NCI-H1436 treated with DMSO at 0.1 percent for 48 hours (cell line): Measurements from ENCODE around the gene ENTREP1.
A peak's percentile ranks its signal among the peaks of the same experiment; 100 is the strongest.
"Not testable (repeated sequence)": the region's sequence is repeated elsewhere in the genome, so short reads cannot be mapped to it uniquely, and the experiment has no call there.

Experiments used
- DNase-seq: peaks from one replicate; lab custom pipeline; 2025; lab: John Stamatoyannopoulos, UW

Gene ENTREP1, protein sequence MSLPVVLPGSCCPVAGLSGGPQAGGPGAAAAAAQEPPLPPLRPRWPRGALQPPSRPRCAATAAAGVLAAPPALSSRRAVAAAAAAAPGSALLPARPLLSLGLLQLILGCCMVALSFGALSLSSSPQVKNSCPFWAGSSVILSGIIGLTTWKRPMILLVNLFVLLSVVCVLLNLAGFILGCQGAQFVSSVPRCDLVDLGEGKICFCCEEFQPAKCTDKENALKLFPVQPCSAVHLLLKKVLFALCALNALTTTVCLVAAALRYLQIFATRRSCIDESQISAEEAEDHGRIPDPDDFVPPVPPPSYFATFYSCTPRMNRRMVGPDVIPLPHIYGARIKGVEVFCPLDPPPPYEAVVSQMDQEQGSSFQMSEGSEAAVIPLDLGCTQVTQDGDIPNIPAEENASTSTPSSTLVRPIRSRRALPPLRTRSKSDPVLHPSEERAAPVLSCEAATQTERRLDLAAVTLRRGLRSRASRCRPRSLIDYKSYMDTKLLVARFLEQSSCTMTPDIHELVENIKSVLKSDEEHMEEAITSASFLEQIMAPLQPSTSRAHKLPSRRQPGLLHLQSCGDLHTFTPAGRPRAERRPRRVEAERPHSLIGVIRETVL

DNA sequence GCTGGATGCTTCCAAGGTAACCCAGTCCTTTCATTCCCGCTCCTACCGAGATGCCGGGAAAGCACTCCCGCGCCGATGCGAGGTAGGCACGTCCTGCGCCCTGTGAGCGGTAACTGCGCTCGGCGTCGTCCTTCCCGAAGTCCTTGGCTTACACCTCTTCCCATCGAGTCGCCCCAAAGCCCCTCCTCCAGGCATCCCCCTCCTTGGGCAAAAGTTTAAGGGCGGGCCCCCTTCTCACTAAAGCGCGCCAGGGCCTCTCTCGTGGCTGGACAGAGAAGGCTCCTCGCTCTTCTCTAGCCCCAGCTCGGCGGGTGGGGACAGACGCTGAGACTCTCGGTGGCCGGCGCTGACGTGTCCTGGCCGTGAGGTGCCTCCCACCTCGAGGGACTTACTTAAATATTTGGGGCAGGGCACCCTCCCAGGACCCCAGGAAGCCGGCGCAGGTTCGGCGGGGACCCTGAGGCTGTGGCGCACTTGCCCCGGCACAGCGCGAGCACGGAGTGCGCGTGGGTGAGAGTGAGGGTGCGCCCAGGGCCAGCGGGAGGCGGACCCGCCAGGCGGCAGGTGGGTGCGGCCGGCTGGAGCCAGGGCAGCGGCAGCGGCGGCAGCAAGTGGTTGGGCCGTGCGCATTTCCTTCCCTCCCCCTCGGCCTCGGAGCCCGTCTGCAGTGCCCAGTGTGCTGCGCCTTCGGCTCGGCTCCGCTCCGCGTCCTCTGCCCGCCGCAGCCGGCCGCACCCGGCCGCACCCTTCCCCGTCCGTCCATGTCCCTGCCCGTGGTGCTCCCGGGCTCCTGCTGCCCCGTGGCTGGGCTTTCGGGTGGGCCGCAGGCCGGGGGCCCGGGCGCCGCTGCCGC is at the start of gene ENTREP1:
ENTREP1 (plus strand) TSS at position 667 of the 853 bp plus-strand sequence; CDS start at position 762, 95 bp downstream.
- DNase-seq = peak; percentile 31

DNA sequence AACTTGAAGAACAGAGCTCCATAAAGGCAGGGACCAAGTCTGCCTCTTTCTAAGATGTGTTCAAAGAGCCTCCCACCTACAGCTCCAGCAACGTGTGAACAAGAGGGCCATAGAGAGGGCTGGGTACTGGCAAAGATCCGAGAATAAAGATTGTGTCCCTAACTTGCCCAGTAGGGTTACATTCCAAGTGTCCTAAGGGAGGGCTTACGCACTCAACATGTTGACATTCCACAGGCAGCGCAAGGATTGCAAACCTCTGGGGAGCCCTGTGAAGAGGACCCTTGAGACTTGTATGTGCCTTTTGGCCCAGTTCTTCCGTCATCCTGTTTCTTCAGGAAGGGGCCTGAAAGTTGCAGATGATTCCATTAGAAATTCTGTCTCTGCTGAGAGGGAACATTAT is 48.2 kb upstream of the ENTREP1 start:
- no peak for DNase-seq

DNA sequence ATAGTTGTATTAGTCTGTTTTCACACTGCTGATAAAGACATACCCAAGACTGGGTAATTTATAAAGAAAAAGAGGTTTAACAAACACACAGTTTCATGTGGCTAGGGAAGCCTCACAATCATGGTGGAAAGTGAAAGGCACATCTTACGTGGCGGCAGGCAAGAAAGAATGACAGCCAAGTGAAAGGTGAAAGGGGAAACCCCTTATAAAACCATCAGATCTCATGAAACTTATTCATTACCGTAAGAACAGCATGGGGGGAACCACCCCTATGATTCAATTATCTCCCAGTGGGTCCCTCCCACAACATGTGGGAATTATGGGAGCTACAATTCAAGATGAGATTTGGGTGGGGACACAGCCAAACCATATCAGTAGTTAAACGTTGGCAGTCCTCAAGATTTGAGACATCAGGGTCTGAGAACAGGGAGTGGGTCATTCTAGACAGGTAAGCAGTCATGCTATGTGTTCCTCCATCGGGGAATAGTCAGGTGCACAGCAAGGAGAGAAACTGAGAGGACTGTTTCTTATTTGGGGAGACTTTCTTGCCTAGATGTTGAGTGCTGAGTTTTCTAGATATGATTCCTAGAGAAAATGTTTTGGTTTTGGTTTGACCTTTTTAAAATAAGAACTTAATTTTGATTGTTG is 45.8 kb upstream of the ENTREP1 start:
- DNase-seq = no peak

DNA sequence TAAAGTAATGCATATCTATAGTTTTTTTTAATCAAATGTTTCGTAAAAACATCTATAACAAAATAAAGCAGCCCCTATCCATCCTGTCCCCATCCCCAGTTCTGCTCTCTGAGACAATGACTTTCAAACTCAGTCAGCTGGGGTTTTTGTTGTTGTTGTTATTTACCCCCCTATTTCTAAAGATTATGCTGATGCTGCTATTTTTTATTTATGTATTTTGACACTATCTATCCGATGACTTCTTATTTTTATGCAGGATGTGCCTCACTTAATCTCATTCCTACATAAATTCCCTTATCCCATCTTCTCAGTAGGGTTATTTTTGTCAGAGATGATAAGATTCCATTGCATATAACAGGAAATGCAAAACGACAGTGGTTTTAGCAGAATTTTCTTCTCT is 45.3 kb upstream of the ENTREP1 start:
- DNase-seq = no peak

DNA sequence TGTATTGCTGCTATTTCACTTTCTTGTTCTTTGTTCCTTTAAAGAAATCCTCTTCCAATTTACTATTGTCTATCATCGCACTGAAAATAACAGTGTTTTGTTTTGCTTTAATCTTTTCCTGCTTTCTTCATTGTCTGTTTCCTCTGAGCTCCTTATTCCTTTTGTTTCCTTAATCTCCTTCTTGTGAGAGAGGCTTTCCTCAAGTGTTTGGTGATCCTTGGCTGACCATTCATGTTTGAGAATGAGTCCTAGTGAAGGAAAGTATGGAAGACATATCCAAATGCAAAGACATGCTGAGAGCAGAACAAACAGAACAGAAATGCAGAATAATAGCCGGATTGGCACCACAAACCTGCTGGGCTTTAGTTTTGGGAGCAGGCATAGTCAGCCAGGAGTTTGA is 42.0 kb upstream of the ENTREP1 start:
- no peak for DNase-seq

DNA sequence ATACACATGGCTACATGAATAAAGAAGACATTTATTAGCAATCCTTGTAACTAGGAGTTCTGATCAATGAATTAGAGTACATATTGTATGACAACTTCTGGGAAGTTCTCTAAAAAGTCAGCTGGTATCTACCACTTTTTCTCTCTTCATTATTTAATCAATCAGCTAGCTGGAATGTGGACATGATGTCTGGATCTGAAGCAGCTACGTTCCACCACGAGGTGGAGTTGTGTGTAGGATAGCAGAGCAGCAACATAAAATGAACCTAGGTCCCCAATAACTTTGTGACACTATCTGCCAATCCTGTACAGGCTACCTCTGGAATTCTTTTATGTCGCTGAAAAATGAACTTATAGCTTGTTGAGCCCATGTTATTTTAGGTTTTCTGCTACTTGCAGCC is 32.9 kb upstream of the ENTREP1 start:
- no peak for DNase-seq

DNA sequence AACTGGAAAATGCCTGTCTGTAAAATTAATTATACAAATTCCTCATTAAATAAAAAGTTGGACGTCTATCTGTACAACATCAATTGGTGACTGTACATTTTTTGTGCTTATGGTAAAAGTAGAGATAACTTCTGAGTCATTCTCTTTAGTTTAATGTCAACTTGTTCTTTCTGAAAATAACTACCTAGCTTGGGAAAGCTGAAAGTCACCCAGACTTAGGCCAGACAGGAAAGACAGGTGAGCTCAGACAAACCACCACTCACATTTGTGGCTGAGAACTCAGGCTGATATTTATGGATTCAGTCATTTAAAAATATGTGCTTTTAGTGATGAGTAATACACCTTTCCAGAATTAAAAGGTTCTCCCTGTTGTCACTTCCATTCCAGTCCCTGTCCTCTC is 31.9 kb upstream of the ENTREP1 start:
- DNase-seq = no peak

DNA sequence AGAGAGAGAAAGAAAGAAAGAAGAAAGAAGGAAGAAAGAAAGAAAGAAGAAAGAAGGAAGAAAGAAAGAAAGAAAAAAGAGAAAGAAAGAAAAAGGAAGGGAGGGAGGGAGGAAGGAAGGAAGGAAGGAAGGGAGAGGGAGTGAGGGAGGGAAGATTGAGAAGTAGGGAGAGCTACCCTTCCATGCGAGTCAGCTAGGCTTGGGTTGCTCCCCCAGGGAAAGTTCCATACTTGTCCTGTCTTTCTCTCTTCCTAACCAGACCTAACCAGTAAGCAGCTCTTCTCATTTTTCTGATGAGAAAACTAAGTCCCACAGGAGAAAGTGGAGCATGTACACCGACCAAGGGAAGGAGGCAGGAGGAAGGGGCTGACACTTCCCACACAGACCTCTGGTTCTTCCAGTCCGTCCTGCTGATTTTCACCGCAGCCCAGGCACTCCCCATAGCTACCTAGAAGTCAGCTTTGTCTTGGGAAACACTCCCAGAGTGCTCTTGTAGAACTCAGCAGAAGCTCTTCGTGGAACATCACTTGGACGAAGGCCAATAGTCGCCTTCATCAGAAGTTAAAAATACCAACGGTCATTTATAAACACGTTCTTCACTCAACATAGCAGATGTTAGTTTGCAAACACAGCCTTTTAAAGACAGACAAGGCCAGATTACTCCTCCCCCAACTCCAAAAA is 29.0 kb upstream of the ENTREP1 start:
- no peak for DNase-seq

DNA sequence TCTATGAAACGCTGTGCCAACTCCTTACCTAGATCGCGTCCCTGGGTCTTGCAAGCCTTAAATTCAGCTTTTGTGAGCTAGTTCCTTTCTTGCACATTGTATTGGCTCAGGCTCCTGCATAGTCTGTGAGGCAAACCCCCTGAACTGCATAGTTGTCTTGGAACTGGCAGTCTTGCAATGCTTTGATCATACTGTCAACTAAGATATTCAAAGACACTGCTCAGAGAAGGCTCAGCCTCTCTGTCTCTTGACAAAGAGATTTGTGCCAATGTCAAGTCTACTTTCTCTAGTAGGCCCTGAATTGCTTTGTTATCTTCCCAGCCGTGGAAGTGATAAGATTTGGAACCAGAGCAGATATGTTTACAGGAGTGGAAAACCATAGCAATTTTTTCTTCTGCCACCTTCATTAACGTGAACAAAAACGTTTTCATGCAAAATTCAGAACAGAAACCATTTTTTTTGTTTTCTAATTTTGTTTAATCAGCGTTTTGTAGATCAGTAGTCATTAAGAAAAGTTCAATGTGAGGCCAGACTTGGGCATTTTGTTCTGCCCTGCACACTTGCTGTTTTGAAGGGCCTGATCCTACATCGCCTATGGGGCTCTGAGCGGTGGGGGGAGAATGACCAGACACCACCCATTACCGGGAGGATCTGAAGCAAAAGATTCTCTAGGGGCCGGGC is 27.6 kb upstream of the ENTREP1 start:
- DNase-seq = no peak

DNA sequence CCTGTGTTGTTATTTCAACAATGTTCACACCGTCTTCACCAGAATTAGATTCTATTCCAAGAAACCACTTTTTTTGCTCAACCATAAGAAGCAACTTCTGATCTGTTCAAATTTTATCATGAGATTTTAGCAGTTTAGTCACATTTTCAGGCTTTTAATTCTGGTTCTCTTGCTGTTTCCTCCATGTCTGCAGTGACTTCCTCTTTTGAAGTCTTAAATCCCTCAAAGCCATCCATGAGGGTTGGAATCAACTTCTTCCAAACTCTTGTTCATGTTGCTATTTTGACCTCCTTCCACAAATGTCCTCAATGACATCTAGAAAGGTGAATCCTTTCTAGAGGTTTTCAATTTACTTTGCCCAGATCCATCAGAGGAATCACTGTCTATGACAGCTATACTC is 25.7 kb upstream of the ENTREP1 start:
- DNase-seq = no peak

DNA sequence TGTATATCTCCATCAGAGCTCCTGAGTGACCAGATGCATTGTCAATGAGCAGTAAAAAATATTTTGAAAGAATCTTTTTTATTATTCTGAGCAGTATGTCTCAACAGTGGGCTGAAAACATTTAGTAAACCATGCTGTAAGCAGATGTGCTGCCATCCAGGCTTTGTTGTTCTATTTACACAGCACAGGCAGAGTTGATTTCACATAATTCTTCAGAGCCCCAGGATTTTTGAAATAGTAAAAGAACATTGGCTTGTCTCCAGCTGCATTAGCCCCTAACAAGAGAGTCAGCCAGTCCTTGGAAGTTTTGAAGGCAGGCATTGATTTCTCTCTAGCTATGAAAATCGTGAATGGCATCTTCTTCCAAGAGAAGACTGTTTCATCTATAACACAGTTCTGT is 25.2 kb upstream of the ENTREP1 start:
- DNase-seq = no peak

DNA sequence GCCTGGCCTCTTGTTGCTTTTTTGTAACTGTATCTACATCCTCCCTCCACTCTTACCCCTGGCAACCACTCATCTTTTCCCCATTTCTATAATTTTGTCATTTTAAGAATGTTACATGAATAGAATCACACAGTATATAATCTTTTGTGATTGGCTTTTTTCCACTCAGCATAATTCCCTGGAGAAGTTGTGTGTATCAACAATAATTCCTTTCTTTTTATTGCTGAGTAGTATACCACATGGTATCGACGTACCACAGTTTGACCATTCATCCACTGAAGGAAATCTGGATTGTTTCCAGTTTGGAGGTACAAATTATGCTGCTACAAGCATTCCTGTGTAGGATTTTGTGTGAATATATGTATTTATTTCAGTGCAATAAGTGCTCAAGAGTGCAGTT is 21.7 kb upstream of the ENTREP1 start:
- DNase-seq = no peak

DNA sequence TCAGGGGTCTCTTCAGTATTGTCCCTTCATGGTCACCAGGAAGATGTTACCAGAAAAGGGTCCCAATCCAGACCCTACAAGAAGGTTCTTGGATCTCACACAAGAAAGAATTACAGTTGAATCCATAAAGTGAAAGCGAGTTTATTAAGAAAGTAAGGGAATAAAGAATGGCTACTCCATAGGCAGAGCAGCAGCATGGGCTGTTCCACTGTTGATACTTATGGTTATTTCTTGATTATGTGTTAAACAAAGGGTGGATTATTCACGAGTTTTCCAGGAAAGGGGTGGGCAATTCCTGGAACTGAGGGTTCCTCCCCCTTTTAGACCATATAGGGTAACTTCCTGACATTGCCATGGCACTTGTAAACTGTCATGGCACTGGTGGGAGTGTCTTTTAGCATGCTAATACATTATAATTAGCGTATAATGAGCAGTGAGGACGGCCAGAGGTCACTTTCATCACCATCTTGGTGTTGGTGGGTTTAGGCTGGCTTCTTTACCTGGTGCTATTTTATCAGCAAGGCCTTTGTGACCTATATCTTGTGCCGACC is 18.0 kb upstream of the ENTREP1 start:
- not testable (repeated sequence) for DNase-seq

DNA sequence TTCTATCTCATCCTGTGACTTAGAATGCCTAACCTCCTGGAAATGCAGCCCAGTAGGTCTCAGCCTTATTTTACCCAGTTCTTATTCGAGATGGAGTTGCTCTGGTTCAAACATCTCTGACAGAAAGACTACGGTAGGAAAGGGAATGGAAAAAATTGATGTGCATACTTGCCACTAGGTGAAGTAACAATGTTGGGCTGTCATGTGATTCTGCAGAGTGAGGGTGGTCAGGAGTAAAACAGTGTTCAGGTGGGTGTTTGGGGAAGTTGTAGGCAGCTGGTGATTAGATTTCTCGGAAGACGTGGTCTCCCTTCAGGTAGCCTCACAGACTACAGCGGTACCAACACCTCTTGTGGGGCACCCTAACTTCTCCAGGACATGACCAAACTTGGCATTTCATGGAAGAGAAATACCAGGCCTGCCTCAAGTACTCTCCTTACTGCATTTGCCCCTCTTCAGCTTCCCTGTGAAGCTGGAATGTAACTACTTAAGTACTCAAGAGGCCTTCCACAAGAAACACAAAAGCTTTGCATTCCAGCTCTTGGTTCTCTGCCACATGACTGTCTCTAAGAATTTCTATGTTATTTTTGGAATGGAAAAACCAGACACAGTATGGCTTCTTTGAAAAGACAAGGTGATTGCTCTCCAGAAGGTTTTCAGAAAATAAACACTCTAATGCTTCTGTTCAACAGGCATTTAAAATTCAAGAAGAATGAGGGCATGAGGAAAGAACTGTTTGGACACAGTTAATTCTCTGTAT is 17.4 kb upstream of the ENTREP1 start:
- no peak for DNase-seq

DNA sequence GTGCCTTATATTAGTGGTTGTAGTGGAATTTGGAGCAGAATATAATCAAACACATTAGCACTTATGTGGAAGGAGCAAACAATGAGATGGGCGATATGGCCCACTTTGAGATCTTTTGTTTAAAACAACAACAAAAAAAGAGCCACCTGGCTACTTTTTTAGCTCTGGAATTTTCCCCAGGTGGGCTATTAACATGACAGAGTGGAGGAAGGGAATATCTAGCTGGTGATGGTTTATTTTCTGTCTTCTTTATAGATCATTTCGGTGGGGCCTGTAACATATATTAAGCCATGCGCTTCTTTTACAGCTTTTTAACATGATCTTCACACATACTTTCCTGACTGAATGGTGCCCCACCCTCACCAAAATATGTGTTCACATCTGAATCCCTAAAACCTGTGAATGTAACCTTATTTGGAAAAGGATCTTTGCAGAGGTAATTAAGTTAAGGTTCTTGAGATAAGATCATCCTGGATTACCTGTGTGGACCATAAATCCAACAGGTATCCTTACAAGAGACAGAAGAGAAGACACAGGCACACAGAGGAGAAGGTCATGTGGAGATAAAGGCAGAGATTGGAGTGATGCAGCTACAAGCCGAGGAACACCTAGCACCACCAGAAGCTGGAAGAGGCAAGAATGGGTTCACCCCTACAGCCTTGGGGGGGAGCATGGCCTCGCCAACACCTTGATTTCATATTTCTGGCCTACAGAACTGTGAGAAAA is 16.6 kb upstream of the ENTREP1 start:
- no peak for DNase-seq

DNA sequence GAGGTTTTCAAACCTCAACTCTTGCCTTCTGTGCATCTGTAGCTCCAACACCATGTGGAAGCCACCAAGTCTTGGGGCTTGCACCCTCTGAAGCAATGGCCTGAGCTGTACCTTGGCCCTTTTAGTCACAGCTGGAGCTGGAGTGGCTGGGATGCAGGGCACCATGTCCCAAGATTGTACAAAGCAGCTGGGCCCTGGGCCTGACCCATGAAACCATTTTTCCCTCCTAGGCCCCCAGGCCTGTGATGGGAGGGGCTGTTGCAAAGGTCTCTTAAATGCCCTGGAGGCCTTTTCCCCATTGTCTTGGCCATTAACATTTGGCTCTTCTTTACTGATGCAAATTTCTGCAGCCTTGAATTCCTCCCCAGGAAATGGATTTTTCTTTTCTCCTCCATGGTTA is 11.8 kb upstream of the ENTREP1 start:
- DNase-seq = no peak

DNA sequence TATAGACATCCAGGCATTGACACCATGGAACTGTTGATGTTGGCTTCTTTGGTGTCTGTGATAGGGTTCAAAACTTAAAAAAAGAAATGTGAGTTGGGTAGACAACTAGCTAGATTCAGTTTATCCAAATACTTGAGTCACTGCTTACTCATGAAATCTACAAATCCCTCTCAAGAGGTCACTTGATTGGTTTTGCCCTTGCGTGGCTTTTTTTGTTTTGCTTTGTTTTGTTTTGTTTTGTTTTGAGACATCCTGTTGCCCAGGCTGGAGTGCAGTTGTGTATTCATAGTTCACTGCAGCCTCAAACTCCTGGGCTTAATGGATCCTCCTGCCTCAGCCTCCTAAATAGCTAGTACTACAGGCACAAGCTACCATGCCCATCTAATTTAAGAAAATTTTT is 10.5 kb upstream of the ENTREP1 start:
- DNase-seq = no peak

DNA sequence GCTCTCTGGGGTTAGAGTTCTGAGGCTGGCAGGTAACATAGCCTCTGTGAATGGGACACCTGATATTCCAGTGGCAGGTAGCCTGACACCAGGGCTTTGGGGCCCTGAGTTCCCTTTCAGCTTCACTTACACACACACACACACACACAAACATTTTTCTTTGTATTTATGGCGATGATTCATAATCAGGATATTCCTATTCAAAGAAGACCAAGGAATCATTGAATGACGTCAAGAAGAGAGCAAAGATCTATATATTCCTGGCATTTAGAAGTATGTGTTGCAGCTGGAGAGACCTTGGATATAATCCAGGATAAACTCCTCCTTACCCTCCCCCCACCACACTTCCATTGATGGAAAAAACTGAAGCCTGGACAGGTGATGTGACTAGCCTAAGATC is 7.9 kb upstream of the ENTREP1 start:
- DNase-seq = no peak

DNA sequence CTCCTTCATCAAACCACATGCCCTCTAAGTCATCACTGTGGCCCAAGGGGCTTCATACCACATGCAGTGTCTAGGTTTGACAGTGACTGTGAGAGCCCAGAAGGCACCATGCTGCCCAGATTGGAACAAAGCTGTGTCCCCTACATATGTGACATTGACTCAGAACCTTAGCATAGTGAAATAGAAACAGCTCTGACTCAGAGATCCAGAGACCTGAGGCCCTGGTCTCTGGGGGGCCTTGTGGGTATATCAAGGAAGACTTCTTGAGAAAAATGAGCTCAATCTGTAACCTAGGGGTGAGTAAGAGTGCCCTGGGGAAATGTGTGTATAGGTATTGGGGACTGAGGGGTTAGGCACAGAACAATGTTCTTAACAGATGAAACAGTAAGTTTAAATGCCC is 7.1 kb upstream of the ENTREP1 start:
- no peak for DNase-seq
